ENCODE data around the gene SYCP2.
"Not testable (repeated sequence)": the region's sequence is repeated elsewhere in the genome, so short reads cannot be mapped to it uniquely, and the experiment has no call there.

The SYCP2 gene

DNA sequence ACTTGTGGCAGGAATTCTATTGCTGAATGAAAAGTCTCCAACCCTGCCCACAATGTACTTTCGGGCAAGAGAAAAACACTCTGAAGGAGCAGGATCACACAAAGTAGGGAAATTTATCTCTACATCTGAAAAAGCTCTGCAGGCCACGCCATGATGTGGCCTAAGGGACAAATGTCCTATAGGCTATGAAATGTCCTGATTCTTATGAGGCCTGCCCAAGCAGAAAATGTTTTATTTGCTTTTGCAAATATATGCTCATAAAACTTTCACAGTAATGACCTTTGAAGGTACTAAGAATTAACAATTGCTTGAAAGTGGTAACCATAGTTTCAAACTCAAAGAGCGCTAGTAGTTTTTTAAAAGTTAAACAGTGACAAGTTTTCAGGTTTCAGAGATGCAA lies 31.0 kb downstream of the SYCP2 start:
- H3K27ac ChIP-seq = peak overlapping the region; percentile 73
- no peak for TF ChIP-seq CTCF (conservative IDR thresholded peaks at IDR 0.05)

GRCh38 chr20:59895908-59896307 lies 37.5 kb downstream of the SYCP2 start:
- no peak for TF ChIP-seq CTCF (conservative IDR thresholded peaks at IDR 0.05)
- H3K27ac ChIP-seq = no peak overlapping the region

- TF ChIP-seq CTCF (conservative IDR thresholded peaks at IDR 0.05) = no peak
- H3K27ac ChIP-seq = peak overlapping the region; percentile 31
Observed at GRCh38 chr20:59891581-59891980, 41.9 kb downstream of the SYCP2 start.

GRCh38 chr20:59890035-59890434 lies 43.4 kb downstream of the SYCP2 start:
- H3K27ac ChIP-seq = not testable (repeated sequence)

DNA sequence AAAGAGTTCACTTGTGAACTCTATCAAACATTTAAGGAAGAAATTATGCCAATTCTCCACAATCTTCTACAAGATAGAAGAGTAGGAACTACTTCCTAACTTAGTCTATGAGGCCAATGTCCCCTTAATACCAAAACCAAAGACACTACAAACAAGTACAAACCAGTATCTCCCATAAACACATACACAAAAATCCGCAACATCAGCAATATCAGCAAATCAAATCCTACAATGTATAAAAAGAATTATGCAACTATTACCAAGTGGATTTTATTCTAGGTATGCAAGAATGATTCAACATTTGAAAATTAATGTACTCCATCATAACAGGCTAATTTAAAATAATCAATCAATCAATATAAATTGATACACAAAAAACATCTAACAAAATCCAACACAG lies 45.4 kb downstream of the SYCP2 start:
- no peak for TF ChIP-seq CTCF (conservative IDR thresholded peaks at IDR 0.05)
- H3K27ac ChIP-seq = no peak overlapping the region

DNA sequence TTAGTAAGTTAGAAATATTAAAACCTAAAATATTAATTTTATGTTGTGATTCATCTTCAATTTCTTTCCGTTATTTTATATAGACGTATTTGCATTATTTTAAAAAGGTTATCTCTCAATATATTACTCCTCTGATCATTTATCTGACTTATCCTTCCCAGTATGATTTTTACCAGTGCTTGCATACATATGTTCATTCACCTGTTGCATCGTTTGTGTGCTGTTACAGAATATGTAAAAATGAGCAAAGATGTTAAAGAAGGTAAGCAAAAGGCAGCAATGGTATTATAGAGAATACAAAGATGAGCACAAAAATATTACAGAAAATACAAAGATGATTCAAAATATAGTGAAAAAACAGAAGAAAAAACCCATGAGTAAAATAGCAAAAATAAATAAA lies 48.9 kb downstream of the SYCP2 start:
- no peak overlapping the region for H3K27ac ChIP-seq
- no peak for TF ChIP-seq CTCF (conservative IDR thresholded peaks at IDR 0.05)

- no peak for TF ChIP-seq CTCF (conservative IDR thresholded peaks at IDR 0.05)
- H3K27ac ChIP-seq = no peak overlapping the region
Observed at GRCh38 chr20:59880198-59880597, 53.2 kb downstream of the SYCP2 start.

DNA sequence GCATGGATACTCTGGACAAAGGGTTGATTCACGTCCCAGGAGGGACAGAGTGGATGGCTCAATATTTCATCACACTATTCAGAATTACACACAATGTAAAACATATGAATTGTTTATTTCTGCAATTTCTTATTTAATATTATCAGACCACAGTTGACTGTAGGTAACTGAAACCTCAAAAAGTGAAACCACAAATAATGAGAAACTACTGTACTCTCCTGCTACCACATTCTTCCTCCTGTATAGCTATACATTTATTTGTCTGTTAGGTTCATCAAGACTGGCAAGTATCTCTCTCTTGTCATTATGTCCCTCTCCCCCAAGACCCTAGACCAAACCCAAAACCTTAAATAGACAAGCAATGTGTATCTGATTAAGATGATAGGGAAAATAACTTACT lies 60.0 kb downstream of the SYCP2 start:
- no peak overlapping the region for H3K27ac ChIP-seq
- TF ChIP-seq CTCF (conservative IDR thresholded peaks at IDR 0.05) = no peak

Data from VCaP (cell line).